ENCODE results near the gene HPS1.

Gene HPS1

GRCh38 chr10:98396096-98397063 is 50.4 kb downstream of the HPS1 start:
- Histone ChIP-seq H3K9me2 (replicated peaks; ENCODE audit: control insufficient read depth, low read length) (no peaks in the 10 kb centered on the region), H3K27me3 (ENCODE audit: control insufficient read depth, low read length) (peaks cover 13% of the 10 kb centered on the region), H3F3A (ENCODE audit: control insufficient read depth, insufficient read depth) (no peaks in the 10 kb centered on the region), H3K36me3 (ENCODE audit: control insufficient read depth, low read length) (no peaks in the 10 kb centered on the region), H4K20me1 (ENCODE audit: control insufficient read depth, insufficient read depth, low read depth, low read length) (no peaks in the 10 kb centered on the region; the same call in 1 of the 2 replicates), H3K4me2 (ENCODE audit: low read length) (no peak overlapping the region), H3K9me3 (ENCODE audit: control insufficient read depth, insufficient read depth, low read length) (no peaks in the 10 kb centered on the region), H3K79me2 (ENCODE audit: control insufficient read depth, low read length) (no peaks in the 10 kb centered on the region), H3K27ac (ENCODE audit: low read depth, low read length) (no peak overlapping the region), H3K4me1 (ENCODE audit: control insufficient read depth, low read length) (peaks cover 3% of the 10 kb centered on the region), H3K4me3 (ENCODE audit: low read length) (no peak overlapping the region)
- TF ChIP-seq EZH2phosphoT487 (IDR thresholded peaks at IDR 0.05; ENCODE audit: borderline replicate concordance, low read length), result no peak
- TF ChIP-seq CTCF (IDR thresholded peaks at IDR 0.05; ENCODE audit: low read depth, low read length, poor library complexity, severe bottlenecking), result no peak

DNA sequence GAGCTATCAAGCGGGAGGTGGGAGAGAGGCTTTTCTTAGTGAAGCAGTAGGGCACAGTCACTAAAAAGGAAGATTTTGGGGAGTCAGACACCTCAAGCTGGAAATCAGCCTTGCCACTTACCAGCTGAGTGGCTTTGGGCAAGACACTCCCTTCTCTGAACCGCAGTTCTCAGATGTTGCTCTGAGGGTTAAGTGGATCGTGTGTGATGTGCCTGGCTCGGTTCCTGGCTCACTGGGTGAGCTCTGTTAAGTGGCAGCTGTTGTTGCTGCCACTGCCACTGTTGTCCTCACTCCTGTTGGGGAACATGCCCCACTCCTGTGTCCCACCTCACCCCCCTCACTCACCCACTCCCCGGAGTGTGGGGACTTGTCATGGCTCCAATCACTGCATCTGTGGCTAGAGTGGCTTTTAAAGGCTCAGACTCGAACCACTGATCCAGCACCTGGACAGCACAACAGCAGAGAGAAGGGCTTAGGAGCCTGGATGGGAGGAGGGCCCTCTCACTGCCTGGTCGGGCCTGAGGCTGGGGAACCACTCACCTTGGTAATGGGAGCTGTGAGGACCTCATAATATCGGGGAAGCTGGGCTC is 51.8 kb downstream of the HPS1 start:
- Histone ChIP-seq H3K4me2 (ENCODE audit: low read length) (no peak overlapping the region), H3K36me3 (ENCODE audit: control insufficient read depth, low read length) (no peaks in the 10 kb centered on the region), H3K9me3 (ENCODE audit: control insufficient read depth, insufficient read depth, low read length) (no peaks in the 10 kb centered on the region), H3K9me2 (replicated peaks; ENCODE audit: control insufficient read depth, low read length) (no peaks in the 10 kb centered on the region), H3F3A (ENCODE audit: control insufficient read depth, insufficient read depth) (no peaks in the 10 kb centered on the region), H3K79me2 (ENCODE audit: control insufficient read depth, low read length) (no peaks in the 10 kb centered on the region), H4K20me1 (ENCODE audit: control insufficient read depth, insufficient read depth, low read depth, low read length) (no peaks in the 10 kb centered on the region; the same call in 1 of the 2 replicates), H3K4me3 (ENCODE audit: low read length) (no peak overlapping the region), H3K27me3 (ENCODE audit: control insufficient read depth, low read length) (peaks cover 13% of the 10 kb centered on the region), H3K27ac (ENCODE audit: low read depth, low read length) (no peak overlapping the region), H3K4me1 (ENCODE audit: control insufficient read depth, low read length) (peaks cover 10% of the 10 kb centered on the region)
- TF ChIP-seq CTCF (IDR thresholded peaks at IDR 0.05; ENCODE audit: low read depth, low read length, poor library complexity, severe bottlenecking), result no peak

DNA sequence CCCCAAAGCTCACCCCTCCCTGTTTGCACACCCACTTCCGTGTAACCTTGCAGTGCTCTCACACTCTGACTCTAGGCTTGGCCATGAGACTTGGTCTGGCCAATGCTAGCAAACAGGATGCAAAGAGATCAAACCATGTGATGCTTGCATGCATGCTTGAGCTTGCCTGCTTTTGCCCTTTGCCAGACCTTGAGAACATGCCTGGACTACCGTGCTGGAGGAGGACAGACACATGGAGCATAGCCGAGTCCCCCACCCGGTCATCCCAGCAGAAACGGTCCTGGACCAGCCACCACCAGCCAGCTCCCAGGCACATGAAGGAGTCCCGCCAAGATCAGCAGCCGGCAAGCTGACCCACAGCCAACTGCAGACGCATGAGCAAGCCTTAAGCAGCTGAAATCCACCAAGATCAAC is 55.1 kb downstream of the HPS1 start:
- Histone ChIP-seq H3K4me2 (ENCODE audit: low read length) (0 out of 2 replicates have a peak overlapping the region, but pooled peaks have one; percentile 25), H3K4me1 (ENCODE audit: control insufficient read depth, low read length) (peaks cover 10% of the 10 kb centered on the region), H3K27ac (ENCODE audit: low read depth, low read length) (no peak overlapping the region), H3K27me3 (ENCODE audit: control insufficient read depth, low read length) (peaks cover 18% of the 10 kb centered on the region), H3F3A (ENCODE audit: control insufficient read depth, insufficient read depth) (no peaks in the 10 kb centered on the region), H3K9me2 (replicated peaks; ENCODE audit: control insufficient read depth, low read length) (no peaks in the 10 kb centered on the region), H4K20me1 (ENCODE audit: control insufficient read depth, insufficient read depth, low read depth, low read length) (no peaks in the 10 kb centered on the region; the same call in 1 of the 2 replicates), H3K4me3 (ENCODE audit: low read length) (no peak overlapping the region), H3K36me3 (ENCODE audit: control insufficient read depth, low read length) (no peaks in the 10 kb centered on the region), H3K79me2 (ENCODE audit: control insufficient read depth, low read length) (no peaks in the 10 kb centered on the region), H3K9me3 (ENCODE audit: control insufficient read depth, insufficient read depth, low read length) (no peaks in the 10 kb centered on the region)
- no peak for TF ChIP-seq EZH2phosphoT487 (IDR thresholded peaks at IDR 0.05; ENCODE audit: borderline replicate concordance, low read length)
- no peak for TF ChIP-seq CTCF (IDR thresholded peaks at IDR 0.05; ENCODE audit: low read depth, low read length, poor library complexity, severe bottlenecking)

Data from DOHH2 (cell line).